Hepatocyte (in vitro differentiated cells): ENCODE data around the gene TMEM117. TPM values are rescaled to one million over a fixed set of nuclear protein-coding genes. Genes with fewer than 3 reads are reported as not detected.

ENCODE experiments used
- DNase-seq: peaks from one replicate; pipeline ENCODE4 v3.0.0-alpha.2; 2016; ENCODE audit warnings: low spot score
- H2AFZ ChIP-seq: fragments of 200-600 bp; sonication (generic); 2 replicates; pipeline ENCODE4 v1.6.0; 2016; ENCODE audit warnings: antibody characterized with exemption, mild to moderate bottlenecking
- H3K27ac ChIP-seq: fragments of 200-600 bp; sonication (generic); 2 replicates; pipeline ENCODE4 v1.5.1; 2016; ENCODE audit warnings: mild to moderate bottlenecking
- H3K27me3 ChIP-seq: fragments of 200-600 bp; sonication (generic); 2 replicates; pipeline ENCODE4 v1.6.1; 2016
- H3K36me3 ChIP-seq: fragments of 200-600 bp; sonication (generic); replicated peaks from 2 replicates; pipeline ENCODE4 v1.5.1; 2016; ENCODE audit warnings: low read depth; ENCODE audit not compliant: insufficient read depth
- H3K4me1 ChIP-seq: fragments of 200-600 bp; sonication (generic); 2 replicates; pipeline ENCODE4 v1.5.1; 2016; ENCODE audit warnings: mild to moderate bottlenecking, moderate library complexity; ENCODE audit not compliant: insufficient read depth
- H3K4me2 ChIP-seq: fragments of 200-600 bp; sonication (generic); 2 replicates; pipeline ENCODE4 v1.6.0; 2016
- H3K4me3 ChIP-seq: fragments of 200-600 bp; sonication (generic); 2 replicates; pipeline ENCODE4 v1.5.1; 2016; ENCODE audit warnings: mild to moderate bottlenecking
- H3K79me2 ChIP-seq: fragments of 200-600 bp; sonication (generic); 2 replicates; pipeline ENCODE4 v1.6.0; 2017; ENCODE audit warnings: mild to moderate bottlenecking
- H3K9me2 ChIP-seq: fragments of 200-600 bp; sonication (generic); replicated peaks from 2 replicates; pipeline ENCODE4 v1.6.0; 2017; ENCODE audit warnings: mild to moderate bottlenecking; ENCODE audit not compliant: insufficient read depth
- H3K9me3 ChIP-seq: fragments of 200-600 bp; sonication (generic); 2 replicates; pipeline ENCODE4 v1.5.1; 2016; ENCODE audit warnings: low read depth, mild to moderate bottlenecking
- H4K20me1 ChIP-seq: fragments of 200-600 bp; sonication (generic); 2 replicates; pipeline ENCODE4 v1.6.0; 2016; ENCODE audit warnings: mild to moderate bottlenecking; ENCODE audit not compliant: insufficient read depth, poor library complexity, severe bottlenecking
- EZH2 ChIP-seq: fragments of 200-600 bp; sonication (generic); IDR thresholded peaks from 2 replicates; pipeline ENCODE4 v1.6.1; 2016; ENCODE audit warnings: antibody characterized with exemption, mild to moderate bottlenecking, borderline replicate concordance
- EZH2phosphoT487 ChIP-seq: fragments of 200-600 bp; sonication (generic); IDR thresholded peaks from one replicate; pipeline ENCODE4 v1.6.1; 2018; ENCODE audit warnings: antibody characterized with exemption, mild to moderate bottlenecking, low read depth, moderate library complexity; ENCODE audit not compliant: unreplicated experiment, severe bottlenecking
- WGBS: methylation state at CpG from one replicate; pipeline ENCODE4 v1.1.6; 2016; ENCODE audit warnings: low lambda C conversion rate; ENCODE audit errors: missing lambda C conversion rate; 5-methylcytosine and 5-hydroxymethylcytosine counted together
- polyA plus RNA-seq: library from polyadenylated mRNA; unstranded; fragments of >200 nt; fragmentation: Nextera tagmentation; extraction: Ambion mirVana; gene quantifications from 2 replicates; pipeline ENCODE4 v1.2.1, GENCODE V29; 2016
- total RNA-seq: library from RNA; depleted of rRNA; stranded (reverse); fragments of >200 nt; gene quantifications from 2 replicates; pipeline ENCODE4 v1.2.3, GENCODE V29; 2014
- TF ChIP-seq, protein P1 (sequence below): fragments of 200-600 bp; sonication (generic); IDR thresholded peaks from 2 replicates; pipeline ENCODE4 v1.5.1; 2016; ENCODE audit warnings: antibody characterized with exemption, mild to moderate bottlenecking; ENCODE audit not compliant: poor library complexity

TMEM117 gene
- total and polyA plus RNA-seq, 2 experiments from 2014 or later, result 12.4 to 47.1 TPM

DNA sequence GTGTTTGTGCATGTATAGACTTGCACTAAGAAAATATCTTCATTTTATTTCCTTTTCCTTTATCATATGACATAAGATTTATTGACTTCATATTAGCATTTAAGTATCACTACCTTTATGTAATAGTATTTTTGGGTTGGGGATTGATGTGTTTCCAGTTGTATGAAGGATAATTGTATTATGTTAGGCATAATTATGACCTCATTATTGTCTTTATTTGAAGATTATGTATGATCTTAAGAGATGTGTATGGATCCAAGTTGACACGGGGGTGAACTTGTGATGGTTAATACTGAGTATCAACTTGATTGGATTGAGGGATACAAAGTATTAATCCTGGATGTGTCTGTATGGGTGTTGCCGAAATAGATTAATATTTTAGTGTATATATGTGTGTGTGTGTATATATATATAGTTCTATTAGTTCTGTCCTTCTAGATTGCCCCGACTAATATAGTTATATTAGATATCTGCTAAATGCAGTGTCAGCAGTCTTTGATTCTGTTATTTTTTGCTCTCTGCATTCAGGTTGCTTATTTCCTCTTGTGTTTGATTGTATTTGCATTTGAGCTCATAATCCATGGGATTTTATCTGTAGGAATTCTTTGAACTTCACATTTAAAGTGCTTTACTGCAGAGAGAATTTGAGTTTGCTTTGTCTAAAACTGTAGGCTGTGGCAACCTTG lies 211.0 kb downstream of the TMEM117 start:
- Histone ChIP-seq H3K9me3 (no peaks in the 10 kb centered on the region), H3K4me1 (no peaks in the 10 kb centered on the region), H4K20me1 (no peaks in the 10 kb centered on the region), H2AFZ (no peak overlapping the region), H3K4me3 (no peak overlapping the region), H3K36me3 (no peaks in the 10 kb centered on the region), H3K79me2 (no peaks in the 10 kb centered on the region), H3K27me3 (no peaks in the 10 kb centered on the region), H3K27ac (no peak overlapping the region), H3K4me2 (no peak overlapping the region), H3K9me2 (no peaks in the 10 kb centered on the region)
- DNase-seq, result no peak
- WGBS, result 92% methylated on average over 3 of the region's 3 CpGs
- TF ChIP-seq EZH2phosphoT487 (no peak), EZH2 (no peak)
- TF ChIP-seq, protein P1, sequence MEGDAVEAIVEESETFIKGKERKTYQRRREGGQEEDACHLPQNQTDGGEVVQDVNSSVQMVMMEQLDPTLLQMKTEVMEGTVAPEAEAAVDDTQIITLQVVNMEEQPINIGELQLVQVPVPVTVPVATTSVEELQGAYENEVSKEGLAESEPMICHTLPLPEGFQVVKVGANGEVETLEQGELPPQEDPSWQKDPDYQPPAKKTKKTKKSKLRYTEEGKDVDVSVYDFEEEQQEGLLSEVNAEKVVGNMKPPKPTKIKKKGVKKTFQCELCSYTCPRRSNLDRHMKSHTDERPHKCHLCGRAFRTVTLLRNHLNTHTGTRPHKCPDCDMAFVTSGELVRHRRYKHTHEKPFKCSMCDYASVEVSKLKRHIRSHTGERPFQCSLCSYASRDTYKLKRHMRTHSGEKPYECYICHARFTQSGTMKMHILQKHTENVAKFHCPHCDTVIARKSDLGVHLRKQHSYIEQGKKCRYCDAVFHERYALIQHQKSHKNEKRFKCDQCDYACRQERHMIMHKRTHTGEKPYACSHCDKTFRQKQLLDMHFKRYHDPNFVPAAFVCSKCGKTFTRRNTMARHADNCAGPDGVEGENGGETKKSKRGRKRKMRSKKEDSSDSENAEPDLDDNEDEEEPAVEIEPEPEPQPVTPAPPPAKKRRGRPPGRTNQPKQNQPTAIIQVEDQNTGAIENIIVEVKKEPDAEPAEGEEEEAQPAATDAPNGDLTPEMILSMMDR, result no peak

DNA sequence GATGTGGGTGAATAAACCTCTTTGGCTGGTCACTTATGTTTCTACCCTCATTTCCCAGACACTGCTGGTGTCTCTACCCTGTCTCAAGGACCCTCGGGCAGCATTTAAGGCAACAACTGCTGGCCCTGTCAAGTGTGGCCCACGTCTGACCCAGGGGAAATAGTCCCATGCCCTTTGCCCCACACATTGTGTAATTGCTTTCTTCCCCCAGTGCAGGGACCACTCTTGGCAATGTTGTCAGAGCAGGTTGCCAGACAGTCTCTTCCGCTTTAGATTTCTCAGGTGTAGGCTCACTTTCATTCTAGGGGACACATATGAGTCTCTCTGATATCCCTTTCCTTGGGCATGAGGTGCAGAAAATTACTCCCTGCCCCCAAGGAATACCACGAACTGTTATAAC lies 216.7 kb downstream of the TMEM117 start:
- Histone ChIP-seq H3K4me1 (no peaks in the 10 kb centered on the region), H3K27ac (no peak overlapping the region), H3K36me3 (no peaks in the 10 kb centered on the region), H3K4me3 (no peak overlapping the region), H3K79me2 (no peaks in the 10 kb centered on the region), H4K20me1 (no peaks in the 10 kb centered on the region), H2AFZ (no peak overlapping the region), H3K4me2 (no peak overlapping the region), H3K9me2 (no peaks in the 10 kb centered on the region), H3K9me3 (no peaks in the 10 kb centered on the region), H3K27me3 (no peaks in the 10 kb centered on the region)
- no peak for DNase-seq
- TF ChIP-seq EZH2phosphoT487 (no peak), EZH2 (no peak)
- WGBS, result 76% methylated on average over 4 of the region's 4 CpGs

DNA sequence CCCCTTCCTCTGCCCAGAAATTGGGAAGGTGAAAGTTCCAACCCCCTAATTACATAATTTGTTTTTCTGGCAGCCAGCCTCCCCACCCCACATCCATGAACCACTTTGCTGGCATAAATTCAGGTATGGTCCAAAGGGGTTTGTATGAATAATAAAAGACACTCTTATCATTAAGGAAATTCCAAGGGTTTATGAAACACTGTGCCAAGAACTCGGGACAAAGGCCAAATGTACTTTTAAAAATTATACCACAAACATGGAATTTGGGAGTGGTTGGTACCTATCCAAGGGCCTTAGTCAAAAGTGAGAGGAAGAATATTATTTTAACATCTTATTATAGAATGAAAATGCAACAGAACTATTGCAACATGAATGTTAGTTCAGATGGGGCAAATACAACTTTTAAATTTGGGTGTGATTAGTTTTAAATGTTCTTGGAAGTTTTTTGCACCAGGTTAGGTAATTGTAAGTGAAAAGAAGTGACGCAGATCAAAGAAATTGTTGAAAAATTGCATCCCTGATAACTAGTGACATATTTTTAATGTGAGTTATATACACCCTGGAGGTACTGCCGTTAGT lies 217.8 kb downstream of the TMEM117 start:
- H3K9me3 ChIP-seq, result no peaks in the 10 kb centered on the region
- H3K4me3 ChIP-seq, result no peak overlapping the region
- 90% methylated on average over 3 of the region's 3 CpGs for WGBS
- H3K27ac ChIP-seq, result no peak overlapping the region
- no peaks in the 10 kb centered on the region for H3K9me2 ChIP-seq
- no peaks in the 10 kb centered on the region for H3K79me2 ChIP-seq
- no peaks in the 10 kb centered on the region for H4K20me1 ChIP-seq
- no peak for TF ChIP-seq EZH2phosphoT487
- TF ChIP-seq EZH2, result no peak
- TF ChIP-seq, protein P1, result no peak
- no peaks in the 10 kb centered on the region for H3K36me3 ChIP-seq
- no peak overlapping the region for H2AFZ ChIP-seq
- DNase-seq, result no peak
- H3K4me1 ChIP-seq, result no peaks in the 10 kb centered on the region
- no peak overlapping the region for H3K4me2 ChIP-seq
- H3K27me3 ChIP-seq, result no peaks in the 10 kb centered on the region

DNA sequence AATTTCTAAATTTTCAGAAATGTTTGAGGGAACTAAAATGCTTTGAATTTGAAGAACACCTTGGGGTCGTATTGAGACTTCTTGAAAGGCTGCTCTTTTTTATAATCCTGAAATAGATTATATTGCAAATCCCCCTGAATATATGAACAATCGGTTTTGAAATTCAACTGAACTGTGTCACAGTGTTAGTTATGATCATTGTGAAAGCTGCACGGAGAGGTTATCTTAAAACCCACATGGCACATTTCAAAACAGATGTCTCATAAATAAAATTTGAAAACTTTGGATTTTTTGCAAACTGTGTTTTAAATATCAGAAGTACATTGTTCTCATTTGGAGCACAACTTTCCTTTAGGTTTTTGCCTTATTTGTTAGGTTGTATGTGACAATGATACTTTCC lies 218.4 kb downstream of the TMEM117 start:
- H3K4me1 ChIP-seq, result no peaks in the 10 kb centered on the region
- no peak overlapping the region for H3K4me2 ChIP-seq
- no peak overlapping the region for H3K27ac ChIP-seq
- 82% methylated on average over 3 of the region's 3 CpGs for WGBS
- H4K20me1 ChIP-seq, result no peaks in the 10 kb centered on the region
- H3K4me3 ChIP-seq, result no peak overlapping the region
- H3K79me2 ChIP-seq, result no peaks in the 10 kb centered on the region
- no peak overlapping the region for H2AFZ ChIP-seq
- TF ChIP-seq, protein P1, result no peak
- TF ChIP-seq EZH2phosphoT487, result no peak
- no peaks in the 10 kb centered on the region for H3K27me3 ChIP-seq
- H3K9me2 ChIP-seq, result no peaks in the 10 kb centered on the region
- no peaks in the 10 kb centered on the region for H3K9me3 ChIP-seq
- no peaks in the 10 kb centered on the region for H3K36me3 ChIP-seq
- DNase-seq, result no peak
